ENCODE results near the gene OLFML1.

Gene OLFML1

DNA sequence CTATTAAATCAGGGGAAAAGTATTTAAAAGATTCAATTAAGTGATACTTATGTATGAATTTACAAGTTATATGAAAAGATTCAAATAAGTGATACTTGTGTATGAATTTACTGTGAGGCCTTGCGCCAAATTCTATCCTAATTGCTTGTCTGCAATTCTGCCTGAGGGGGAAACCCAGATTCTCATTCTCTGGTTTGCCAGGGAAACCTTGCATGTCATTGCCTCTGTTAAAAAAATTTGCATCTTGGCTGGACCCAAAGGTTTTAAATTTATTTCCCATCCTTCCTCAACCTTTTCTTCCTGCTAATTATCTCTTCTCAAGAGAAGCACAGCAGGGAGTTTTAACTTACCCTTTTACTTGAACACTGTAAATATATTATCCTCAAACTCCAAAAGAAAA lies 13.8 kb downstream of the OLFML1 start:
- TF ChIP-seq EZH2phosphoT487 (IDR thresholded peaks at IDR 0.05; ENCODE audit: low read depth) = no peak
- TF ChIP-seq, protein P1, sequence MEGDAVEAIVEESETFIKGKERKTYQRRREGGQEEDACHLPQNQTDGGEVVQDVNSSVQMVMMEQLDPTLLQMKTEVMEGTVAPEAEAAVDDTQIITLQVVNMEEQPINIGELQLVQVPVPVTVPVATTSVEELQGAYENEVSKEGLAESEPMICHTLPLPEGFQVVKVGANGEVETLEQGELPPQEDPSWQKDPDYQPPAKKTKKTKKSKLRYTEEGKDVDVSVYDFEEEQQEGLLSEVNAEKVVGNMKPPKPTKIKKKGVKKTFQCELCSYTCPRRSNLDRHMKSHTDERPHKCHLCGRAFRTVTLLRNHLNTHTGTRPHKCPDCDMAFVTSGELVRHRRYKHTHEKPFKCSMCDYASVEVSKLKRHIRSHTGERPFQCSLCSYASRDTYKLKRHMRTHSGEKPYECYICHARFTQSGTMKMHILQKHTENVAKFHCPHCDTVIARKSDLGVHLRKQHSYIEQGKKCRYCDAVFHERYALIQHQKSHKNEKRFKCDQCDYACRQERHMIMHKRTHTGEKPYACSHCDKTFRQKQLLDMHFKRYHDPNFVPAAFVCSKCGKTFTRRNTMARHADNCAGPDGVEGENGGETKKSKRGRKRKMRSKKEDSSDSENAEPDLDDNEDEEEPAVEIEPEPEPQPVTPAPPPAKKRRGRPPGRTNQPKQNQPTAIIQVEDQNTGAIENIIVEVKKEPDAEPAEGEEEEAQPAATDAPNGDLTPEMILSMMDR (IDR thresholded peaks at IDR 0.05; ENCODE audit: low read depth, low read length) = no peak
- Histone ChIP-seq H3K27ac (ENCODE audit: low read length) (no peak overlapping the region), H3K27me3 (ENCODE audit: low read depth, low read length) (no peaks in the 10 kb centered on the region), H3K4me1 (ENCODE audit: low read length) (peaks cover 42% of the 10 kb centered on the region), H3K9me3 (ENCODE audit: insufficient read depth, low read length) (no peaks in the 10 kb centered on the region), H2AFZ (ENCODE audit: low read depth, low read length) (no peak overlapping the region), H3K36me3 (replicated peaks; ENCODE audit: low read depth, low read length) (peaks cover 3% of the 10 kb centered on the region), H3K4me3 (ENCODE audit: low read length) (no peak overlapping the region), H3K4me2 (ENCODE audit: low read length) (no peak overlapping the region), H4K20me1 (ENCODE audit: insufficient read depth, low read length) (no peaks in the 10 kb centered on the region), H3K79me2 (ENCODE audit: low read length) (no peaks in the 10 kb centered on the region), H3K9ac (ENCODE audit: low read length) (no peak overlapping the region)

DNA sequence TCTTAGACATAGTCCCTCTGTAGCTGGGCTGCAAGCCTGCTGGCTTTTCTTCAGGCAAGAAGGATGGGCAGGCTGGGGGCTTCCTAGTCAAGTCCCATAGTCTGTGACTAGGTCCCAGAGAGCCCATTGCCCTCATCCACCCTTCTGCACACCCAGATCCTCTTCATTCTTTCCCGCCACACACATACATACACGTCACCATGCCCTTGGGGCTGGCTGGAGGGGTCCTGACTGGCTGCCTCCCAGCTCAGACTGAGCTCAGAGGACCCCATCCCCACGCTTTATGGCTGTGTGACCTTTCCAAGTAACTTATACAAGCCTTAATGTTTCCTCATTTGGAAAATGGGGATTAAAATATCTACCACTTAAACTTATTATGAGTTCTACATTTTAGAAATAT lies 14.9 kb downstream of the OLFML1 start:
- no peaks in the 10 kb centered on the region for H3K79me2 ChIP-seq (ENCODE audit: low read length)
- H4K20me1 ChIP-seq (ENCODE audit: insufficient read depth, low read length) = no peaks in the 10 kb centered on the region

DNA sequence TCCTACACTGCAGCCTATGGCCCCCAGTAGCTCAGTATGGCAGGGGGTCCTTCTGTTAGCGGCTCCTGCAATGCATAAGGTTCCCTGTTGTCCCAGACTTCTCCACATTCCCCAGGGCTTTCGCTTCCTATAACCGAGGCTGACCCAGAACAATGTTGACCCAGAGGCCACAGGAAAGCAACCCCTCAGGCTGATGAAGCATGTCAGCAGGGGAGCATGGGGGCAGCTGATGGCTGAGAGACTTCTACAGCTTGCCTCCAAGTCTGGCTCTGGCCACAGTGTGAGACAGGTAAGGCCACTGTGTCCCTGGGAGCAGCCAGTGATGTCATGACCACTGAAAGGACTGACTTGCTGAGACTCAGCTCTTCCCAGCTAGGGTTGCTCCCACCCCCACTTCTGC lies 15.9 kb downstream of the OLFML1 start:
- Histone ChIP-seq H3K36me3 (replicated peaks; ENCODE audit: low read depth, low read length) (peaks cover 3% of the 10 kb centered on the region), H3K9ac (ENCODE audit: low read length) (no peak overlapping the region), H3K4me1 (ENCODE audit: low read length) (peaks cover 42% of the 10 kb centered on the region), H2AFZ (ENCODE audit: low read depth, low read length) (no peak overlapping the region), H4K20me1 (ENCODE audit: insufficient read depth, low read length) (no peaks in the 10 kb centered on the region), H3K27me3 (ENCODE audit: low read depth, low read length) (no peaks in the 10 kb centered on the region), H3K9me3 (ENCODE audit: insufficient read depth, low read length) (no peaks in the 10 kb centered on the region), H3K4me3 (ENCODE audit: low read length) (no peak overlapping the region), H3K79me2 (ENCODE audit: low read length) (no peaks in the 10 kb centered on the region), H3K27ac (ENCODE audit: low read length) (no peak overlapping the region), H3K4me2 (ENCODE audit: low read length) (no peak overlapping the region)
- TF ChIP-seq, protein P1 (IDR thresholded peaks at IDR 0.05; ENCODE audit: low read depth, low read length) = no peak
- no peak for TF ChIP-seq EZH2phosphoT487 (IDR thresholded peaks at IDR 0.05; ENCODE audit: low read depth)

More for the DNA sequence above, 14.9 kb downstream of the OLFML1 start:
- TF ChIP-seq EZH2phosphoT487 (IDR thresholded peaks at IDR 0.05; ENCODE audit: low read depth) = no peak
- TF ChIP-seq, protein P1 (IDR thresholded peaks at IDR 0.05; ENCODE audit: low read depth, low read length) = no peak
- no peak overlapping the region for H3K9ac ChIP-seq (ENCODE audit: low read length)
- H3K4me2 ChIP-seq (ENCODE audit: low read length) = no peak overlapping the region
- peaks cover 3% of the 10 kb centered on the region for H3K36me3 ChIP-seq (replicated peaks; ENCODE audit: low read depth, low read length)
- H3K27me3 ChIP-seq (ENCODE audit: low read depth, low read length) = no peaks in the 10 kb centered on the region
- no peak overlapping the region for H3K27ac ChIP-seq (ENCODE audit: low read length)
- H2AFZ ChIP-seq (ENCODE audit: low read depth, low read length) = no peak overlapping the region
- peaks cover 42% of the 10 kb centered on the region for H3K4me1 ChIP-seq (ENCODE audit: low read length)
- H3K9me3 ChIP-seq (ENCODE audit: insufficient read depth, low read length) = no peaks in the 10 kb centered on the region
- H3K4me3 ChIP-seq (ENCODE audit: low read length) = no peak overlapping the region

DNA sequence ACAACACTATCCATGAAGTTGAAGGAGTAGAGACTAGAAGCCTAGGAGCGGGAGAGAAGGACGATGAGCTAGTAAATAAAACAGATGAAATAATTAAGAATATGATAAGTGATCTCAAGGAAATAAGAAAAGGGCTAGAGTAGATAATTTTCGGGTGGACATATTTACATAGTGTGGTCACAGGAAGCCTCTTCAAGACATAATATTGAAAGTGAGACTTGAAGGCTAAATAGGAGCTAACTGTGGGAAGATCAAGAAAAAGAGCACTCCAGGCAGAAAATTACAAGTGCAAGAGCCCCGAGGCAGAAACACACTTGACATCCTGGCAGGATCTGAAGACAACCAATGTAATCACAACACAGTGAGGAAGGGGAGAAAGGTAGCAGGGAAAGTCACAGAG lies 16.6 kb downstream of the OLFML1 start:
- Histone ChIP-seq H3K9me3 (ENCODE audit: insufficient read depth, low read length) (no peaks in the 10 kb centered on the region), H3K36me3 (replicated peaks; ENCODE audit: low read depth, low read length) (peaks cover 3% of the 10 kb centered on the region), H3K4me1 (ENCODE audit: low read length) (peaks cover 42% of the 10 kb centered on the region), H3K4me3 (ENCODE audit: low read length) (no peak overlapping the region), H2AFZ (ENCODE audit: low read depth, low read length) (no peak overlapping the region), H3K79me2 (ENCODE audit: low read length) (no peaks in the 10 kb centered on the region), H3K27me3 (ENCODE audit: low read depth, low read length) (no peaks in the 10 kb centered on the region), H4K20me1 (ENCODE audit: insufficient read depth, low read length) (no peaks in the 10 kb centered on the region), H3K9ac (ENCODE audit: low read length) (no peak overlapping the region), H3K27ac (ENCODE audit: low read length) (no peak overlapping the region), H3K4me2 (ENCODE audit: low read length) (no peak overlapping the region)
- TF ChIP-seq, protein P1 (IDR thresholded peaks at IDR 0.05; ENCODE audit: low read depth, low read length) = no peak
- TF ChIP-seq EZH2phosphoT487 (IDR thresholded peaks at IDR 0.05; ENCODE audit: low read depth) = no peak

All from OCI-LY3 (cell line).